WTC11 (cell line): ENCODE measurements around the gene STH. TPM values are rescaled to one million over a fixed set of nuclear protein-coding genes. Genes with fewer than 3 reads are reported as not detected.

Experiments
- ATAC-seq: fragments of 200-7000 bp; cut with Tn5 transposase; 2 replicates; pipeline ENCODE4 v1.10.0; 2021; ENCODE audit warnings: mild to moderate bottlenecking, moderate library complexity
- CTCF ChIA-PET: fragments of 300-600 bp; sonication (Branson Sonifier 250); formaldehyde crosslinking; loops from one replicate; lab custom pipeline; 2021; ENCODE audit warnings: antibody characterized with exemption; lab: Charles Lee
- POLR2A ChIA-PET: fragments of 350-600 bp; sonication (Branson Sonifier 250); formaldehyde crosslinking; loops from one replicate; lab custom pipeline; 2021; ENCODE audit warnings: antibody characterized with exemption; lab: Charles Lee
- DNase-seq: peaks from one replicate; pipeline ENCODE4 v3.0.0; 2021; ENCODE audit warnings: low spot score
- H3K27ac Mint-ChIP-seq: 2 replicates; pipeline ENCODE4 v1.8.0; 2021; ENCODE audit warnings: mixed read lengths
- H3K27me3 Mint-ChIP-seq: 2 replicates; pipeline ENCODE4 v1.8.0; 2021; ENCODE audit warnings: low read depth, mild to moderate bottlenecking, moderate library complexity, mixed read lengths
- H3K36me3 Mint-ChIP-seq: 2 replicates; pipeline ENCODE4 v1.8.0; 2021; ENCODE audit warnings: mixed read lengths
- H3K4me1 Mint-ChIP-seq: 2 replicates; pipeline ENCODE4 v1.8.0; 2022; ENCODE audit warnings: mixed read lengths
- H3K4me3 Mint-ChIP-seq: 2 replicates; pipeline ENCODE4 v1.8.0; 2021; ENCODE audit warnings: mild to moderate bottlenecking, moderate library complexity, mixed read lengths
- H3K9me3 Mint-ChIP-seq: 2 replicates; pipeline ENCODE4 v1.8.0; 2021; ENCODE audit warnings: mixed read lengths
- ATF2 ChIP-seq: sonication (generic); formaldehyde crosslinking; IDR thresholded peaks from 2 replicates; pipeline ENCODE4 v1.8.1; 2022; ENCODE audit warnings: low read depth, missing genetic modification reagents, borderline replicate concordance
- E2F1 ChIP-seq: sonication (generic); formaldehyde crosslinking; IDR thresholded peaks from 2 replicates; pipeline ENCODE4 v1.8.0; 2022; ENCODE audit warnings: mild to moderate bottlenecking, missing genetic modification reagents
- HMGA2 ChIP-seq: fragments of 250-450 bp; sonication (Bioruptor Pico); IDR thresholded peaks from 2 replicates; pipeline ENCODE4 v1.4.0; 2021; ENCODE audit warnings: mild to moderate bottlenecking, moderate library complexity
- NFYB ChIP-seq: sonication (generic); formaldehyde crosslinking; conservative IDR thresholded peaks from 2 replicates; pipeline ENCODE4 v1.8.0; 2022; ENCODE audit warnings: low read depth, missing genetic modification reagents
- RORB ChIP-seq: fragments of 250-450 bp; sonication (Bioruptor Pico); IDR thresholded peaks from 2 replicates; pipeline ENCODE4 v1.9.0; 2021; ENCODE audit warnings: mild to moderate bottlenecking
- ZBTB43 ChIP-seq: sonication (generic); formaldehyde crosslinking; IDR thresholded peaks from 2 replicates; pipeline ENCODE4 v1.8.1; 2023; ENCODE audit warnings: mild to moderate bottlenecking, missing genetic modification reagents
- ZNF232 ChIP-seq: sonication (generic); formaldehyde crosslinking; IDR thresholded peaks from 2 replicates; pipeline ENCODE4 v1.8.0; 2022; ENCODE audit warnings: mild to moderate bottlenecking, missing genetic modification reagents
- ZNF512 ChIP-seq: sonication (generic); formaldehyde crosslinking; IDR thresholded peaks from 2 replicates; pipeline ENCODE4 v1.8.1; 2022; ENCODE audit warnings: missing genetic modification reagents, borderline replicate concordance
- ZNF532 ChIP-seq: fragments of 250-450 bp; sonication (Bioruptor Pico); IDR thresholded peaks from 2 replicates; pipeline ENCODE4 v1.9.0; 2021; ENCODE audit warnings: mild to moderate bottlenecking, borderline replicate concordance
- total RNA-seq: library from RNA; stranded (reverse); gene quantifications from 3 replicates; pipeline ENCODE4 v1.2.3, GENCODE V29; 2021

STH gene
- total RNA-seq, 1 experiment from 2014 or later = not detected

- Mint-ChIP-seq H3K4me1 (0 out of 2 replicates have a peak, but pooled peaks cover 3% of the 10 kb centered on the region), H3K27me3 (no peaks in the 10 kb centered on the region), H3K27ac (no peak overlapping the region), H3K4me3 (no peak overlapping the region), H3K9me3 (no peaks in the 10 kb centered on the region), H3K36me3 (no peaks in the 10 kb centered on the region)
- POLR2A ChIA-PET = interaction anchor here (0.6 to 0.7 kb wide), 3 partner anchors 845 to 1895 kb away, joined by 3 to 4 read pairs (median 3); no protein-coding TSS in a partner anchor
- DNase-seq (no peak), ATAC-seq (no peak)
- CTCF ChIA-PET = interaction anchor here (1.1 to 4.0 kb wide), 2 partner anchors 12 to 61 kb away, joined by 3 to 35 read pairs; no protein-coding TSS in a partner anchor
- TF ChIP-seq ZBTB43 (CRISPR knock-in tag) (no peak), E2F1 (no peak), ATF2 (CRISPR knock-in tag) (no peak), NFYB (CRISPR knock-in tag) (no peak), ZNF512 (CRISPR knock-in tag) (no peak), ZNF532 (CRISPR knock-in tag) (no peak), ZNF232 (CRISPR knock-in tag) (no peak)
Measured at GRCh38 chr17:45982791-45983613, 16.0 kb upstream of the STH start.

GRCh38 chr17:45983614-45984310 lies 15.3 kb upstream of the STH start:
- H3K27ac Mint-ChIP-seq = no peak overlapping the region
- TF ChIP-seq RORB = no peak
- TF ChIP-seq HMGA2 (CRISPR knock-in tag) = no peak
- H3K4me1 Mint-ChIP-seq = 0 out of 2 replicates have a peak, but pooled peaks cover 3% of the 10 kb centered on the region
- DNase-seq (no peak), ATAC-seq (no peak)
- H3K4me3 Mint-ChIP-seq = no peak overlapping the region
- H3K36me3 Mint-ChIP-seq = no peaks in the 10 kb centered on the region
- H3K9me3 Mint-ChIP-seq = no peaks in the 10 kb centered on the region
- ChIA-PET POLR2A (no interaction called here), CTCF (interaction anchor here (1.1 to 4.0 kb wide), 2 partner anchors 12 to 61 kb away, joined by 3 to 35 read pairs; no protein-coding TSS in a partner anchor)
- H3K27me3 Mint-ChIP-seq = no peaks in the 10 kb centered on the region
